H1 (cell line): ENCODE data around the gene IRF7. TPM values are rescaled to one million over a fixed set of nuclear protein-coding genes. Genes with fewer than 3 reads are reported as not detected.

ENCODE experiments used
- CTCF ChIA-PET: fragments of 300-600 bp; sonication (Branson Sonifier 250); formaldehyde crosslinking; loops from one replicate; lab custom pipeline; 2021; ENCODE audit not compliant: partially characterized antibody; lab: Charles Lee
- POLR2A ChIA-PET: fragments of 300-600 bp; sonication (Branson Sonifier 250); formaldehyde crosslinking; loops from one replicate; lab custom pipeline; 2021; ENCODE audit warnings: inconsistent platforms; ENCODE audit not compliant: partially characterized antibody; lab: Charles Lee
- DNase-seq, 2 experiments: peaks; one replicate each; pipeline versions ENCODE4 v3.0.0 to v3.0.0-alpha.2; 2010 to 2022; ENCODE audit warnings: low spot score in 2 of 2, low read depth in 1 of 2, mixed read lengths in 1 of 2
- FAIRE-seq: peaks from 2 replicates; lab custom pipeline; 2011; peaks lifted over from hg19 to GRCh38; lab: Jason Lieb, UNC
- H2AFZ ChIP-seq: 2 replicates; pipeline ENCODE4 v1.8.1; 2012; ENCODE audit warnings: low read length, inconsistent platforms
- H2AK5ac ChIP-seq: 2 replicates; pipeline ENCODE4 v1.6.1; 2013; ENCODE audit warnings: low read depth, low read length
- H2BK120ac ChIP-seq: replicated peaks from 2 replicates; pipeline ENCODE3; 2013; ENCODE audit warnings: low read depth, low read length, inconsistent platforms
- H2BK12ac ChIP-seq: 2 replicates; pipeline ENCODE4 v1.6.1; 2013; ENCODE audit warnings: low read depth, low read length
- H2BK15ac ChIP-seq: 2 replicates; pipeline ENCODE4 v1.6.1; 2013; ENCODE audit warnings: low read length
- H2BK20ac ChIP-seq: 2 replicates; pipeline ENCODE4 v1.6.1; 2013; ENCODE audit warnings: low read length
- H2BK5ac ChIP-seq: 2 replicates; pipeline ENCODE4 v1.6.1; 2013; ENCODE audit warnings: low read depth, low read length
- H3K14ac ChIP-seq: 2 replicates; pipeline ENCODE4 v1.6.1; 2013; ENCODE audit warnings: inconsistent platforms; ENCODE audit not compliant: insufficient read length
- H3K18ac ChIP-seq: 2 replicates; pipeline ENCODE4 v1.6.1; 2013; ENCODE audit warnings: low read length; ENCODE audit errors: extremely low read depth
- H3K23ac ChIP-seq: 2 replicates; pipeline ENCODE4 v1.6.1; 2013; ENCODE audit warnings: inconsistent platforms; ENCODE audit not compliant: insufficient read length
- H3K23me2 ChIP-seq: 2 replicates; pipeline ENCODE4 v1.6.1; 2013; ENCODE audit warnings: low read depth, low read length
- H3K27ac ChIP-seq: 2 replicates; pipeline ENCODE4 v1.6.1; 2011; ENCODE audit warnings: low read depth, low read length, inconsistent platforms
- H3K27me3 ChIP-seq, 4 experiments: replicated peaks in 1 of 4; 1 replicate in 1 of 4; 2 replicates in 3 of 4; pipeline versions ENCODE4 v1.6.1 to v1.8.1; 2011 to 2013; ENCODE audit warnings: low read length in 3 of 4, mild to moderate bottlenecking in 3 of 4, inconsistent platforms in 2 of 4, mixed read lengths in 2 of 4, moderate library complexity in 1 of 4; ENCODE audit not compliant: control insufficient read depth in 3 of 4, insufficient read depth in 3 of 4; ENCODE audit errors: extremely low read depth in 1 of 4
- H3K36me3 ChIP-seq, 4 experiments: 2 replicates each; pipeline versions ENCODE4 v1.6.1 to v1.8.1; 2011 to 2013; ENCODE audit warnings: mild to moderate bottlenecking in 4 of 4, low read length in 3 of 4, moderate library complexity in 2 of 4, control low read depth in 1 of 4, inconsistent platforms in 1 of 4; ENCODE audit not compliant: insufficient read depth in 4 of 4, control insufficient read depth in 2 of 4
- H3K4ac ChIP-seq: replicated peaks from 2 replicates; pipeline ENCODE3; 2013; ENCODE audit warnings: low read length, low read depth, mixed read lengths, inconsistent platforms; ENCODE audit not compliant: insufficient read length
- H3K4me1 ChIP-seq, 4 experiments: replicated peaks in 1 of 4; 1 replicate in 1 of 4; 2 replicates in 3 of 4; pipeline versions ENCODE4 v1.6.1 to v1.8.1; 2011 to 2013; ENCODE audit warnings: low read length in 3 of 4, inconsistent platforms in 2 of 4, mixed read lengths in 1 of 4; ENCODE audit not compliant: insufficient read depth in 4 of 4, control insufficient read depth in 3 of 4
- H3K4me2 ChIP-seq, 2 experiments: 2 replicates each; pipeline versions ENCODE4 v1.6.1 to v1.8.1; 2011 to 2013; ENCODE audit warnings: low read depth in 2 of 2, low read length in 2 of 2, control low read depth in 1 of 2, inconsistent platforms in 1 of 2, mild to moderate bottlenecking in 1 of 2; ENCODE audit not compliant: insufficient read depth in 1 of 2
- H3K4me3 ChIP-seq, 4 experiments: fragments of 200-600, 300-600 bp in 1 of 4; sonication (generic), shearing (Covaris generic), sonication (Bioruptor Twin) in 1 of 4; 2 replicates each; pipeline versions ENCODE4 v1.5.1 to v1.8.1; 2011 to 2016; ENCODE audit warnings: low read length in 4 of 4, low read depth in 3 of 4, control low read depth in 2 of 4, inconsistent platforms in 2 of 4, mild to moderate bottlenecking in 2 of 4, mixed read lengths in 1 of 4, moderate library complexity in 1 of 4; ENCODE audit not compliant: insufficient read depth in 2 of 4; ENCODE audit errors: extremely low read depth in 1 of 4
- H3K56ac ChIP-seq: replicated peaks from 2 replicates; pipeline ENCODE3; 2013; ENCODE audit warnings: low read depth, mild to moderate bottlenecking, mixed read lengths, low read length, inconsistent platforms; ENCODE audit not compliant: insufficient read length
- H3K79me1 ChIP-seq: 2 replicates; pipeline ENCODE4 v1.6.1; 2013; ENCODE audit warnings: low read depth, low read length, control low read depth
- H3K79me2 ChIP-seq, 2 experiments: 2 replicates each; pipeline versions ENCODE4 v1.6.1 to v1.8.1; 2012 to 2013; ENCODE audit warnings: low read length in 2 of 2, mild to moderate bottlenecking in 2 of 2, inconsistent platforms in 1 of 2; ENCODE audit not compliant: insufficient read depth in 2 of 2, control insufficient read depth in 1 of 2
- H3K9ac ChIP-seq, 4 experiments: replicated peaks in 1 of 4; 1 replicate in 1 of 4; 2 replicates in 3 of 4; pipeline versions ENCODE4 v1.6.1 to v1.8.1; 2011 to 2013; ENCODE audit warnings: low read depth in 3 of 4, low read length in 3 of 4, control low read depth in 2 of 4, mild to moderate bottlenecking in 2 of 4, moderate library complexity in 2 of 4, inconsistent platforms in 1 of 4; ENCODE audit errors: extremely low read depth in 1 of 4
- H3K9me3 ChIP-seq, 2 experiments: 2 replicates each; pipeline versions ENCODE4 v1.6.1 to v1.8.1; 2012 to 2013; ENCODE audit warnings: mild to moderate bottlenecking in 2 of 2, moderate library complexity in 2 of 2, control low read depth in 1 of 2, inconsistent platforms in 1 of 2, low read depth in 1 of 2, low read length in 1 of 2, mixed read lengths in 1 of 2; ENCODE audit not compliant: insufficient read depth in 2 of 2
- H4K20me1 ChIP-seq, 2 experiments: replicated peaks in 1 of 2; 2 replicates each; pipeline versions ENCODE3 to v1.8.1; 2011 to 2013; ENCODE audit warnings: inconsistent platforms in 2 of 2, low read length in 2 of 2, mild to moderate bottlenecking in 1 of 2; ENCODE audit not compliant: insufficient read depth in 2 of 2, control insufficient read depth in 1 of 2
- H4K5ac ChIP-seq: 2 replicates; pipeline ENCODE4 v1.6.1; 2013; ENCODE audit warnings: low read length, low read depth, mixed read lengths, inconsistent platforms; ENCODE audit not compliant: insufficient read length
- H4K8ac ChIP-seq: 2 replicates; pipeline ENCODE4 v1.8.0; 2013; ENCODE audit warnings: mild to moderate bottlenecking, moderate library complexity, low read length, inconsistent platforms; ENCODE audit not compliant: insufficient read depth; ENCODE audit errors: extremely low read depth
- H4K91ac ChIP-seq: replicated peaks from 2 replicates; pipeline ENCODE3; 2013; ENCODE audit warnings: low read length, mixed read lengths, inconsistent platforms; ENCODE audit not compliant: insufficient read length
- CHD2 ChIP-seq: IDR thresholded peaks from 2 replicates; pipeline ENCODE4 v1.6.1; 2012; ENCODE audit warnings: low read length, improper control_type of control experiment
- CTCF ChIP-seq, 3 experiments: IDR thresholded peaks; 1 replicate in 2 of 3; 2 replicates in 1 of 3; pipeline versions ENCODE4 v1.5.1 to v1.6.1; 2011; ENCODE audit warnings: low read length in 3 of 3, mild to moderate bottlenecking in 3 of 3, inconsistent platforms in 2 of 3, low read depth in 1 of 3, moderate library complexity in 1 of 3; ENCODE audit not compliant: insufficient read depth in 1 of 3; ENCODE audit errors: control extremely low read depth in 1 of 3
- RAD21 ChIP-seq, 2 experiments: IDR thresholded peaks in 1 of 2; conservative IDR thresholded peaks in 1 of 2; 2 replicates each; pipeline ENCODE4 v1.6.1; 2011; ENCODE audit warnings: low read depth in 2 of 2, low read length in 2 of 2, improper control_type of control experiment in 1 of 2, inconsistent platforms in 1 of 2, mild to moderate bottlenecking in 1 of 2, moderate library complexity in 1 of 2
- SAP30 ChIP-seq: fragments of 300-600 bp; sonication (generic); IDR thresholded peaks from 2 replicates; pipeline ENCODE4 v1.7.1; 2012; ENCODE audit warnings: low read length, moderate library complexity, mild to moderate bottlenecking, inconsistent platforms; ENCODE audit not compliant: insufficient read depth, insufficient replicate concordance
- SIN3A ChIP-seq, 2 experiments: IDR thresholded peaks in 1 of 2; conservative IDR thresholded peaks in 1 of 2; 2 replicates each; pipeline ENCODE4 v1.6.1; 2011 to 2012; ENCODE audit warnings: low read length in 2 of 2, improper control_type of control experiment in 1 of 2, low read depth in 1 of 2, mild to moderate bottlenecking in 1 of 2
- SP2 ChIP-seq: IDR thresholded peaks from 2 replicates; pipeline ENCODE4 v1.6.1; 2012; ENCODE audit warnings: mild to moderate bottlenecking, low read length, inconsistent platforms
- WGBS, 2 experiments: shearing (Covaris generic) in 1 of 2; methylation state at CpG; one replicate each; pipeline versions ENCODE4 v1.1.6 to v1.1.7; 2013 to 2015; ENCODE audit warnings: low lambda C conversion rate in 2 of 2, mixed read lengths in 2 of 2, inconsistent platforms in 1 of 2, low coverage in 1 of 2, missing lambda C conversion rate in 1 of 2; ENCODE audit not compliant: insufficient replicate concordance in 2 of 2, insufficient coverage in 1 of 2, insufficient read length in 1 of 2; ENCODE audit errors: extremely low coverage in 1 of 2, missing lambda C conversion rate in 1 of 2; 5-methylcytosine and 5-hydroxymethylcytosine counted together
- polyA plus RNA-seq, 7 experiments: library from polyadenylated mRNA; depleted of rRNA in 3 of 7; stranded (reverse) in 5 of 7; unstranded in 2 of 7; fragments of >200 nt in 5 of 7; fragments of 200-250 nt in 2 of 7; gene quantifications; 1 replicate in 5 of 7; 2 replicates in 1 of 7; 4 replicates in 1 of 7; pipeline versions ENCODE4 v1.2.1 to v1.2.3, GENCODE V29; 2011 to 2013; ENCODE audit warnings: missing spikeins in 2 of 7, mixed read lengths in 2 of 7
- total RNA-seq: library from RNA; stranded (reverse); fragmentation: NEBNext Ultra II Directional; extraction: Animal tissue kit (Norgen Biotek cat#: 25700); gene quantifications from 2 replicates; pipeline ENCODE4 v1.2.1, GENCODE V29; 2021

The IRF7 gene
- total and polyA plus RNA-seq, 2 of the 8 experiments (the other 6 are each of a cell fraction or from before 2014, with no cell fraction given): 9.1 to 9.6 TPM

GRCh38 chr11:612201-612960 is 3.4 kb downstream of the IRF7 start:
- no peak overlapping the region for H2BK12ac ChIP-seq
- H3K9me3 ChIP-seq: no peaks in the 10 kb centered on the region
- H3K79me2 ChIP-seq: no peaks in the 10 kb centered on the region
- H4K20me1 ChIP-seq: peaks cover 21 to 29% of the 10 kb centered on the region in 2 experiments
- no peak overlapping the region for H3K14ac ChIP-seq
- CTCF ChIA-PET: interaction anchor here (0.6 to 2.4 kb wide), 14 partner anchors 9 to 131 kb away, joined by 3 to 9 read pairs (median 4); no protein-coding TSS in a partner anchor
- peaks cover 16 to 51% (median 41%) of the 10 kb centered on the region in 4 experiments for H3K36me3 ChIP-seq
- no peak overlapping the region for H3K27ac ChIP-seq
- H3K79me1 ChIP-seq: peaks cover 6% of the 10 kb centered on the region
- no peak overlapping the region for H3K4ac ChIP-seq
- H3K56ac ChIP-seq: no peak overlapping the region
- no peak overlapping the region for H3K4me3 ChIP-seq
- H3K27me3 ChIP-seq: no peaks in the 10 kb centered on the region
- H3K4me2 ChIP-seq: no peak overlapping the region
- H4K91ac ChIP-seq: no peak overlapping the region
- no peak overlapping the region; the same call in 1 of the 2 replicates for H4K8ac ChIP-seq
- WGBS, 2 experiments: 92% methylated on average over 22 of the region's 27 CpGs; no CpG with 5 or more reads in 1 of the 2 experiments
- no peak overlapping the region for H2BK20ac ChIP-seq
- H2AFZ ChIP-seq: no peak overlapping the region
- peaks cover 3% of the 10 kb centered on the region; the same call in 1 of the 2 replicates for H3K23me2 ChIP-seq
- TF ChIP-seq CTCF (IDR thresholded peaks at IDR 0.05; ENCODE audit: control extremely low read depth in 1 of 3, insufficient read depth in 1 of 3, low read depth in 1 of 3, low read length in 3 of 3) (peak in 2 of 3 experiments; percentile 38 to 49; a peak in 3 of 4 replicates), SP2 (no peak), RAD21 (IDR thresholded peaks at IDR 0.05 in 1 of 2, conservative IDR thresholded peaks at IDR 0.05 in 1 of 2; ENCODE audit: low read depth in 2 of 2, low read length in 2 of 2) (peak in 1 of 2 experiments; percentile 40; a peak in 2 of 4 replicates), SIN3A (conservative IDR thresholded peaks at IDR 0.05 in 1 of 2, IDR thresholded peaks at IDR 0.05 in 1 of 2; ENCODE audit: low read depth in 1 of 2, low read length in 2 of 2) (0 out of 4 replicates have a peak, but pooled peaks of 1 of the 2 experiments have one; percentile 24), CHD2 (no peak), SAP30 (no peak)
- H3K4me1 ChIP-seq: peaks cover 0 to 15% (median 3%) of the 10 kb centered on the region in 4 experiments; a peak in 5 of 7 replicates
- no peak overlapping the region for H3K18ac ChIP-seq
- no peak overlapping the region for H2BK15ac ChIP-seq
- no peak overlapping the region for H2BK120ac ChIP-seq
- no peak overlapping the region for H2AK5ac ChIP-seq
- DNase-seq (no peak), FAIRE-seq (no peak)
- H4K5ac ChIP-seq: no peak overlapping the region
- no peak overlapping the region for H2BK5ac ChIP-seq
- POLR2A ChIA-PET: interaction anchor here (1.0 to 2.3 kb wide), 12 partner anchors 11 to 151 kb away, joined by 3 to 20 read pairs (median 4); partner anchors contain the start of genes DRD4, LMNTD2 and RASSF7
- no peak overlapping the region for H3K9ac ChIP-seq
- no peak overlapping the region for H3K23ac ChIP-seq
